NCI-H146 (cell line): ENCODE measurements around the gene SMIM32.
A peak's percentile ranks its signal among the peaks of the same experiment; 100 is the strongest.

Experiments used
- DNase-seq: peaks from one replicate; lab custom pipeline; 2025; lab: John Stamatoyannopoulos, UW

SMIM32 gene

DNA sequence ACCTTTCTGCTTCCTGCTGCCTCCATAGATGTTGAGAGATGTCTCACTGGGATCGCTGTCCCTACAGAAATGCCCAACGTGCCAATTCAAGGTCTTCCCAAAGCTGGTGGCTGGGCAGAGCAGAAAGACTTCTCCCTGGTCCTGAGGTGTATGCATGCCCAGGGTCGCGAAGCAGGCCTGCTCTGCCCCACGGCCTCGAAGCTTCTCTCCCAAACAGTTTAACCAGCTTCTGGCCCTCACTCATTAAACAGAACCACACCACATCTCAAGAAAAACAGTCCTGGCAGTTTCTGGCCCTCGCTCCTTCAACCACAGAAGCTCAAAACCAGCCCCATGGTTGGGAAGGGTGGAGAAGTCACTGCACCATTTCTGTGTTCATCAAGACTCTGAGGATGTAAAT lies 14.7 kb upstream of the SMIM32 start:
- DNase-seq: no peak

DNA sequence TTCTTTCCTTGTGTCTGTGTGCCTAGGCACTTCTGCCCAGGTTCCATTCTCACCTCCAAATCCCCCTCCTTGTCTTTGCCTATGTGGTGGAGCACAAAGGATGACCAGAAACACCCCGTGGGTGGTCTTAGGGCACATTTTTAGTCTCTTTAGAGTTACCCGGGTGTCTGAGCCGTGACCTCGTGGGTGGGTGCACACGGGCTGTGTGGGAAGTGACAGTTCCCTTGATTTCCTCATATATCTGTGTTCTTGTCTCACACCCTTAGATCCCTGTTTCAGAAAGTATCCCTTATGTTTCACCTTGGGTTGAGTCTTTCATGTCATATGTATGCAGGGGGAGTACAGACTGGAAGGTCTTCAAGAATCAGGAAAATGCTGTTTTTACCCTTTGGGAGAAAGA lies 13.4 kb upstream of the SMIM32 start:
- DNase-seq: no peak

DNA sequence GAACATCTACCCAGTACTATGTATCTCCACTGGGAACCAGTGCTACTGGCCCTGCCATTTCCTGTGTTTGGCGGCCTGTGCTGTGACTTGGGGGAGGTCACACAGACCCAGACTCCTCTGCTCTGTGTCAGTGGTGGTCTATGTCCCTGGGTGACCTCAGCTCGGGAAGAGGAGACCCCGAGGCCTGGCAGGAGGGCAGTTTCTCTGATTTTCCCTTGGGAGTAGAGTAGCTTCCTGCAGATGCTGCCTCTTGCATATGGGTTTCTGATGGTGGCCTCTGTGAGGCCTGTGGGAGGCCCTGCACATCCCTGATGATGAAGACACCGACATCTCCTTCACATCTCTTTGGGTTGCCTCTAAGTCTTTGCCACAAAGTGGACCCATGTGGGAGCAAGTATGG lies 13.0 kb upstream of the SMIM32 start:
- no peak for DNase-seq

DNA sequence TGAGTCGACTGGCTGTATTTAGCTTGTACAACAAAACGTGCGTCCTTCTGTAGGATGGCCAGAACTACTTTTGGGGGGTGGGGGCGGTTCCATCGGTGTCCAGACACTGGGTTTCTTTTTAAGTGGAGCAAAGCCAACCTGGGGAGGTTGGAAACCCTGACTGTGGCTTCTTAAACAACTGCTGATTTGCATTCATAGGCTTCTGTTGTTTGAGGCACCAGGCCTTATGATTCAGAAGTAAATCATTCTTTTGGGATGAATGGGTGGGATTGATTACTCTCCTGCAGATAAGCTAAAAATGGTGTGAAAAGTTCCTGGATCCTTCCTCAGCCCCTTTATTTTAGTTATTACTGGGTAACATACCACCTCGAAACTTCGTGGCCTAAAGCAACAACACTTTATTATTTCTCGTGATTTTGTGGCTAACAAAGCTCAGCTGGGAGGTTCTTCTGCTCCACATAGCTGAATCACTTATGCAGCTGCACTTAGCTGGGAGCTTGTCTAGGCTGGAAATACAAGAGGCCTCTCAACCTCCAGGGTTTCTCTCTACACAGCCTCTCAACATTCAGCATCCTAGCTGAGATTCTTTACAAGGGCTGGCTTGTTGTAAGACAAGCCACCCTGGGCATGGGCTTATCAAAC lies 12.2 kb upstream of the SMIM32 start:
- DNase-seq: no peak

DNA sequence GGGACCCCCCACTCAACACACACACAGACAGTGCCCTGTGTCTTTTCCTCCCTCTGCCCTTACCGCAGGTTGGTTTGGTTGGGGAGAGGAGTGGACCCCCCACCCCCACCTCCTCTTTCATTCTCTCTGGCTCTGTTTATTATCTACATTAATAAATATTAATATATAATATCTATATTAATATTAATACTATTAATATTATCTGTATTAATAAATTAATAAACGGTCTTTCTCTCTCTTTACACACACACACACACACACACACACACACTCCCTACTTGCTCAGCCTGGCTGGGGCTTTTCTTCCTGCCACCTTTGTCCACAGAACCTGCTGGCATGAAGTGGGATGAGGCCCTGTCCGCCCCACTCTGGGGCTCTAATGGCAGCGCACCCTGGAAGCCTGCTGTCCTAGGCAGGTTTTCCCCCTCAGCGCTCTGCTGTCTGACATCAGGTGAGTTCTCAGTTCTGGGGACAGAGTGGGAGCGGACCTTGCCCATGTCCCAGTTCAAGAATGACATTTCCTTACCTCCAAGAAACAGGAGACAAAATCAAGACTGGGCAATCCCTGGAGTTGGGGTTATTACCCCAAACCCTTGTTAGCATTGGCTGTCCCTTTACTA lies 10.5 kb upstream of the SMIM32 start:
- no peak for DNase-seq

DNA sequence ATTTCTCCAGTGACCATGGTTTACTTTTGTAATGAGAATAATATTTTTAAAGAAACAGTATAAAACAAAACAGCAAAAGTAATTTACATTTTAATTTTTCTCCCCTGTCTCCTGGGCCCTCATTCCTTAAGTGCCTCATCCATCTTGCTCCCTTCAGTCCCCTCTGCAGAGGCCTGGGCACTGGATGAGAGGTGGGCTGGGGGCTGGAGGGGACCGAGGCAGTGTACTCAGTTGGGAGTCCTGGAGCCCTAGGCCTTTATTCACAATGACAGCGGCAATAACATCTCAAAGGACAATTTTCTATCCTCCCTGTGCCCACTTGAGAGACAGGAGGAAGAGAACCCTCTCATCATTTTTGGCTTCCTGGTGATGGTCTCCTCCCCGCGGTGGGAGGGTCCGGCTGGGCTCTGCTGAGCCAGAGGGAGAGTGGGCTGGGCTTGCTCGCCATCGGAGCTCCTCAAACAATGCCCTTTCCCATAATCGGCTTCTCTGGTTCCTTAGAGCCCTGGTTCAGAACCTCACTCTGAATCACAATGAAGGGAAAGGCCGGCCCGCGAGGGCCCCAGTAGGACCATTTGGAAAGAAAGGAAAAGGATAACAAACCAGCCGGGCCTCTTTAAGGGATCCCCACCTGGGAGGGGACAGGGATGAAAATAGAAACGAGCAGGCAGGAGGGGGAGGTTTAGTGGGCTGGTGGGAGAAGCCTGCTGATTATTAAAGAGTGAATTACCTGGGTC lies 9.7 kb upstream of the SMIM32 start:
- DNase-seq: peak; percentile 4

DNA sequence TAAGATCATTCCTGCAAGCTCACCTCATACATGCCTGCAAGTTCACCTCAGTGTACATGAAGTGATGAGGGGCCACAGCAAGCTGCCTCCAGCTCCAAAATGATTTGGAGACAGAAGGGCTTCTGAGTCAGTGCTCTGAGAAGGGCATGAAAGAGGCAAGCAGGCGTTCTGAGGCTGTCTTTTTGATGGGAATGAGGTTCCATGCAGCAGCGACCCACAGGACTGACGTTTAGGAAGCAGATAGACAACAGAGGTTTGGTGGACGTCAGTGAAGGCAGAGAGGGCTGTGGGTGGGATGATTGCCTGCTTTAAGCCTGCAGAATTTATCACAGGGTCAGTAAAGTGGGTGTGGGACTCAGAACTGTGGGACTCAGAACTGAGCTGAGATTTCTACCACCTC lies 8.9 kb upstream of the SMIM32 start:
- DNase-seq: no peak

DNA sequence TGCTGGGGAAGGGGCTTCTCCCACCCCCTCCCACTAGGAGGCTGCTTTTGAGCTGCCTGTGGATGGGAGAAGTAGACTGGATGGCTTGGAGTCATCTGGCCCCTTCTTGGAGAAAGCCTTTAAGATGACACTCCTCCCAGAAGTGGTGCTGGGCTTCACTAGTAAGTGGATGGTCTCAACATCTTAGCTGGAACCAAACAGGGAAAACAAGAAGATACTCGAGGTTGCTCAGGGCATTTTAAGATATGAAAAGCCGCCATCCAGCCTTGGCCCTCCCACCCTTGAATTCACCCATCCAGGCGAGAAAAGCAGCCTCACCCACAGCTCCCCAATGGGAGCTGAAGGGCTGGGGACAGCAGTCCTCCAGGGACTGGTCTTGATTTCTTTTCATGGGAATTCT lies 7.8 kb upstream of the SMIM32 start:
- DNase-seq: no peak

DNA sequence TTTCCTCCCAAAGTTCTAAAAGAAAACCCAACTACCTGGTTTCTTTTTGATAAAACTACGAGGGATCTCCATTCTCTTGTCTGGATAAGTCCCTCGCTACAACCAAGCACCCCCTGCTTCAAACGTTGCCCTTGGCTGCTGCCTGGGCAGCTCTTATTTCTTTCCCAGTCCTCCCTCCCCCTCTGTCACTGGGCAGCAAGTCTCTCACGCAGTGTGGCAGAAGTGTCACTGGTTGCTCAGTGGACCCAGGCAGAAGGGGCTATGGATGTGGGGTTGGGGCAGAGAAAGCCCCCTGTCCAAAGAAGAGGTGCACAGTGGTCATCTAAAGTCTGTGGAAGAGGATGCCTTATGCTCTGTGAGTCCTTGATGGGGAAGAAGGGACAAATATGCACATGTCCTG lies 7.2 kb upstream of the SMIM32 start:
- DNase-seq: no peak

DNA sequence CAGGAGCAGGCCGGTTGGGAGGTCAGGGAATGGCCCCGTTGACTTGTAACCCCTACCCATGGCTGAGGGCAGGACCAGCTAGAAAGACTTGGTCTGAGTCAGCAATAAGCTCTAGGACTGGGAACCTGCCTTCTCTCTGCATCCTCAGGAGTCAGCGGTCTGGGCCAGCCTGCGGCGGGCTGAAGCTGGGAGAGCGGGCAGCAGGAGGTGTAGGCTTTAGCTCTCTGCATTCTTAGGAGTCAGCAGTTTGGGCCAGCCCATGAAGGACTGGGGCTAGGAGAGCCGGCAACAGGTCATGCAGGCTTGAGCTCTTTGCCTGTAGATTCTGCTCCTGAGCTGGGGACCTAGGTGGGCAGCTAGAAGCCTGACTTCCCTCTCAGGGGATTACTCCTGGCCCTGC lies 6.4 kb upstream of the SMIM32 start:
- DNase-seq: no peak

DNA sequence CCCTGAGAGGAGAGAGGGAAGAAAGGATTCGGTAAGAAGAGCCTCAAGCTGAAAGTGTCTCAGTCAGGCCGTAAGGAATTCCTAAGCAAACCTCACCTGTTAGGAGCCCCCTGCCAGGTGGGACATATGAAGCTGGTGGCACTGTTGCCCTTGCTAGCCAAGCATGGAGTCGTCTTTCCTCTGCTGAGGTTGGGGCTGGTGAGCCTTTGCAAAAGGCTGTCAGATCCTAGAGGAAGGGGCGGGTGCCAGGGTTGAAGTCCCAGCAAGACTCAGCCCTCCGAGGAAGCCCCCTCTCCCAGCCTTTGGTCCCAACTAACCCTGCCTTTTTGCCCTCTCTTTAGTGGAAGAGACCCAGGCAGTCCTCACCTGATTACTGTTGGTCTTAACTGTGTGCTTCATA lies 5.5 kb upstream of the SMIM32 start:
- DNase-seq: no peak

DNA sequence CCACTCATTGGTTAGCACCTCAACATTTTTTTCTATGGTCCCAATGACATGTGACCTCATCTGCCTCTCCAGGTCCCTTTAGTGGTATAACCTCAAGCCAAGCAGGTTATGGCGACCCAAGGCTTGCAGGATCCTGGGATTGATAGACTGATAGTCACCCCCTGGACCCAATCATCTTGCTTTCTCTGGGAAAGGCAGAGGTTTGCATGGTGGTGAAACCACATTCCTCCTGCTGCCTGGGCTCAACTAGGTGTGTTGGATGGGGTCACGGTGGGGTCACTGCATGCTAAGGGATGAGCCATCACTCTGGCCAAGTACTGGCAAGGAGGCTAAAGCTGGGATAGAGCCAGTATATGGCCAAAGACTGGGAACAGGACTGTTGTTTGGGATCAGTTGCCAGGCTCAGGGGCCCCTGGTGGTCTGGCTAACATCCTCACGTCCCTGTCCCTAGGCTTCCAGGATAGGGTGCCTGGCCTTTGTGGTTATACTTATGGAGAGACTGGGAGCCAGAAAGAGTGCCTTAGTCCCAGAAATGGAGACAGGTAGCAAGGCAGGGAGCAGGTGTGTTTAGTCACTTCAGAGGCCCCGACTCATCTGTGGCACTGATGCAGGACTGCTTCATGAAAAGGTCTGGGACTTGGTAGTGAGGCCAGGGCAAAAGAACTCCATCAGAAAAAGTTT lies 4.6 kb upstream of the SMIM32 start:
- no peak for DNase-seq

DNA sequence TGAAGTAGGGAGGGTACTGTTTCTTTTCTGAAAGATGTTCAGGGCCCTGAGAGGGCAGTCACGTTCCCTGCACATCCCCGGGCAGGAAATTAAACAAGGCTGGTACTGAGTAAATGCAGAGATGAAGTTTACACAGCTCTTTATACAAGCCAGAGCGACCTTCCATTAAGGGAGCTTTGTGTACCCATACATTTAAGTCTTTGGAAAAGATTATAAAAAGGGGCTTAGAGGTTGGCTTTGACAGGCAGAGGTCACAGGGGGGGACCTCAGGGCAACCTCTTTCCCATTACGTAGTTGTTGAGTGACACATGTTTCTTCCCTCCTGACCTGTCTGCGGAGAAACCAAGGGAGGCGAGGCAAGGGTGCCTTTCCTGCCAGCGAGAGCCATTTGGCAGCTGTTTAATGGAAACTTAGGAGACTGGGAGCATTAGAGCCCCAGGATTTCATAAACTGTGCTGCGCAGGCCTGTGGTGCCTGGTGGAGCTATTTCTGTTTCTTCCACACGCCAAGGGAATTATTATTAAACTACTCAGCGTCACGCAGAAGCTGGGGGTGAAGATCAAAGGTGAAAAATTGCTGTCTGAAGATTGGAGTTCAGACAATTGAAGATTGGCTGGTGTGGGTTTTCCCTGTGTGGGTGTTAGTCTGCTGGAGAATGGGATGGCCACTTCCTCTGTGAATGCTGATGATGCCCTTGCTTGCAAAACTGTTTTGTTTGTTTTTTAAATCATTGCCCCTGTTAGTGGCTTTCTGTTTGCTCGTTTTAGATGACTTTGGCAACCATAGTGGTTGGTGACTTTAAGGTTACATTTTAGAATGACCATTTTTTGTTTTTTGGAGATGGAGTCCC lies 3.2 kb upstream of the SMIM32 start:
- DNase-seq: peak; percentile 5

DNA sequence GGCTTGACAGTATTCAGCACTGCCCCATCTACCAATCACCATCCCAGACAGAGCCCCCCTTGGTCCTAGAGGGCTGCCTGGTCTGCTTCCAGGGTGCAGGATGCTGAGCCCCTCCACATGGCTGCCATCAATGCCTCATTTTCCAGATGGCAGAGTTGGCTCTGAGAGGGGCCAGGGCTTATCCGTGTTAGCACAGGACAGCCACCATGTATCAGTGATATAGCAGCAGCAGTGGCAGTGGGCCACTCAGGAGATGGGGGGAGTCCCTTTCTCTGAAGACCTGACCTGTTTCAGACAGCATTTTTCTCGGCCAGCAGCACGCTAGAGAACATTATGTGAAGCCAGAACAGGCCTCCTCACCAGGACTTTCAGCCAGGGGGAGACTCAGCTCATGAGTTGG lies 1.6 kb upstream of the SMIM32 start:
- DNase-seq: no peak

DNA sequence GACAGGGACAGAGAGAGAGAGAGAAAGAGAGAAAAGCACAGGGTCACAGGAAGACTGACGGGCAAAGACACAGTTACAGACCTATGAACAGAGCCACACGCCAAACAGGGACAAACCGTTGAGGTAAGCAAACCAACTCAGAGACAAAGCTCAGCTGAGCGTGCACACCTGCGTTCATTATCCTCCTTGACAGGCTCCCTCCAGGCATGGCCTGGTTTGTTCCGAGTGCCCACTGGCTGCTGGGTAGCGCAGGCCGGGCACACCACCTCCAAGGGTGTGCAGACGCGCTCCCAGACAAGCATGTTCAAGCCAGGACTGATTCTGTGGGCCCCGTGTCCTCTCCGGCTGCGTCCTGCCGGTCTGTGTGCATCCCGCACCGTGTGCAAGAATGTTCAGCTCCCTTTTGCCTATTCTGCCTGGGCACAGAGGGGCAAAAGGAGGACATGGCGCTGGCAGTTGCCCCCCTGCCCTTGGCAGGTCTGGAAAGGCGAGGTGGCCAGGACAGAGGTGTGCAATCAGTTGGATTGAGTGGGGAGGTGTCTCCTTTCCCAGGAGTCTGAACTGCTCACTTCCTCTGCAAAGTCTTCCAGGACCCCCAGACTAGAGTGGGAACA lies 467 bp upstream of the SMIM32 start:
- DNase-seq: no peak

DNA sequence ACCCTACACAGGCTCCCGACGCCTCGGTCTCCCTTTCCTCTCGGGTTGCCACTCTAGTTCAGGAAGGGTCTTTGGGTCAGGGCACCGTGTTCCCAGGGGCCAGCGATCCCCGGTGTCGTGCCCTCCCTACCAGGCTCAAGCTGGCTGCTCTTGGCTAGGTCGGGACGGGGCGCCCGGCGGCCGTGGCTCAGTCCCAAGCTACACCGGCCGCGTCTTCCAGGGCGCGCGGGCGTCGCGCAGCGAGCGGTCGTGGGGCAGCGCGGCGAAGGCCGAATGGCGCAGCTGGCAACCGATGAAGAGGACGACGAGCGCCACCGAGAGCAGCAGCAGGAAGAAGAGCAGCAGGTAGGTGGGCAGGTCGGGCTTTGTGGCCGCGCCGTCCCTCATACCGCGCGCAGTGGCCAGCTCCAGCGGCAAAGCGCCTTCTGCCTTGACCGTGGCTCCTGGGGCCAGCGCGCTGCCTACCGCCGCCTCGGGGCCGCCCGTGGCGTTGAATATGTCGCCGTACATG lies 892 bp downstream of the SMIM32 start:
- DNase-seq: peak; percentile 35

DNA sequence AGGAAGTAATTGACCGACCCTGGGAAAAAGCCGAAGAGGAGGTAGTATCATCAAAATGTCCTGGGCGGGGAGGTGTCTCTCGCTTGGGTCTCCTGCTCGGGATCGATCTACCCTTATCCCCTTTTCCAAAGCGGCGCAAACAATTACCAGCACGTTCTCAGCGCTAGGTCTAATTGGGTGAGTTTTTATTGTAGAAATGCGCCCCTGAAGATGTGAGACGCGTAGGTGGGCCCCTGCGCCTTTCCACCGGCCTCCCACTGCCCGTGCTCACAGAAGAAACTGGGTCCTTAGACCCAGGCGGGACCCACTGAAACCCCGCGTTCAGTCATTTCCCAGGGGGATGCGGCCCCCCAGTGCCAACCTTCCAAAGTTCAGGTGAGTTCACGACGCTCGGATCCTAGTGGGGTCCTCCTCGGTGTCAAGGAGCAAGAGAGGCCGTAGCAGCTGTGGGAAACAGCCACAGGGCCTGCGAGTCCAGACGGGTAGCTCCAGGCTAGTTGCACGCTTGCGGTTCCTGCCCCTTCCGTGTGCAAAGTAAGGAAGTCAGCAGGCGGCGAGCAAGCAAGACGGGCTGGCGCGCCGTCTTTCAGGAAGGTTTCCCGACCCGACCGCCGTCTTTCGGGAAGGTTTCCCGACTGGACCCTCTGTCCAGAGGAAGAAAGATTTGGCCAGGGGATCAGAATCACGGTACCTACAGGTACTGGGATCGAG lies 1.5 kb downstream of the SMIM32 start:
- DNase-seq: no peak

DNA sequence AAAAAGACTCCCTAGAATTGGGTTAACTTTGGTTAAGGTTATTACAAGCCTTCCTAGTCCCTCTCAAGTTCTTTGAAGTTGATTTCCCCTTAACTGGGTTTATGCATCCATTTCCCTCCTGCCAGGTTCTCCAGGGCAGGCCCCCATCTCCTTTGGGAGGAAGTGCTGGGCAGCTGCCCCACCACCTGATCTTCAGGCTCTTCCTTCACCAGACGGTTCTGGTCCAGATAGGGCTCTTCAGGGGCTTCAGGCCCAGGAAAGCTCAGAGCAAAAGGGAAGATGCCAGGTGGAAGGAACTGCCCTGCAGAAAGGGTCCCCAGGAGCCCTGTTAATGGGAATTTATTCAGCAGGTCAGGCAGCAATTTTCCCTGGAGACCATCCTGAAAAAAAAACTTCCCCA lies 2.1 kb downstream of the SMIM32 start:
- no peak for DNase-seq

DNA sequence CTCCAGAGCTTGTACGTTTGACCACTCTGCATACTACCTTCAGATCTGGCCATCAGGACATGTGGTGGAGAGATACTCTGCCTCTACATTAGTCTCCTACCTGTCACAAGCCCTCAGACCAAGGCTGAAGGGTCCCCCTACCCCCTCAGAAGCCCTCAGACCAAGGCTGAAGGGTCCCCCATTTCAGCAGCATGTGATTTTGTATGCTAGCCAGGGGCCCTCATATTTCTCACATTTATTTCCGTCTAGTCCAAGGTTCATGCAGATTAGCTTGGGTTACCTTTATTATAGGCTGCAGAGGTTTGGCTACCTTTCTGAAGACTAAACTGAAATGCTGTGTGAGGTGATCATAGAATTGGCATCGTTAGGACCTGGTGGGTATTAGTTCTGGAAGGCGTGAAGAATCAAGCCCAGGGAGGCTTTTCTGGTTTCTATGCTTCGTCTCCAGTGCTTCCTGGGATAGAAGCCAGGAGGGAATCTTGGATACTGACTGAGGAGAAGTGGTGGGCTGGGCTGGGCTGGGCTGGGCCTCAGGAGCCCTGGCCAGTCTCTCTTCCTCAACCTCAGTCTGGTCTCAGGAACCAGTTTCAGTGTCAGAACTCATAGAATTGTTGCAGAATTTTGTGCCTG lies 2.8 kb downstream of the SMIM32 start:
- no peak for DNase-seq

DNA sequence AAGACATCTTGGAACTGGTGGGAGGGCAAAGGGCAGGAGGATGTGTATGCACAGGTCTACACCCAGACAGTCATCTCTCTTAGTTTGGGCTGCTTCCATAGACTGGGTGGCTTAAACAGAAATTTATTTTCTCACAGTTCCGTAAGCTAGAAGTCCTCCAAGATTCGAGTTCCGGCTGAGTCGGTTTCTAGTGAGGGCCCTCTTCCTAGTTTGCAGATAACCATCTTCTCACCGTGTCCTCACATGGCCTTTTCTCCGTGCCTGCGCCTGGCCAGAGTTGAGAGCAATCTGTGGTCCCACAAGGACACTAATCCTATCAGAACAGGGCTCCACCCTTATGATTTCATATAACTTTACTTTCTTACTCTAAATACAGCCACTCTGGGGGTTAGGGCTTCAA lies 4.1 kb downstream of the SMIM32 start:
- DNase-seq: no peak
